ENCODE results near the gene PDHX.

Gene PDHX

GRCh38 chr11:34899633-34900016, 16.8 kb upstream of the PDHX start:
- TF ChIP-seq RAD21 (IDR thresholded peaks at IDR 0.05; ENCODE audit: low read depth) (no peak), TEAD4 (IDR thresholded peaks at IDR 0.05) (no peak), NFIC (IDR thresholded peaks at IDR 0.05) (no peak), TAF1 (IDR thresholded peaks at IDR 0.05; ENCODE audit: low read depth) (no peak), YY1 (IDR thresholded peaks at IDR 0.05; ENCODE audit: low read depth) (no peak), ZBTB7A (IDR thresholded peaks at IDR 0.05; ENCODE audit: low read depth) (no peak), REST (IDR thresholded peaks at IDR 0.05; ENCODE audit: low read depth) (no peak), FOXM1 (IDR thresholded peaks at IDR 0.05; ENCODE audit: borderline replicate concordance, low read depth) (no peak), CEBPB (IDR thresholded peaks at IDR 0.05) (no peak), EP300 (IDR thresholded peaks at IDR 0.05; ENCODE audit: borderline replicate concordance) (no peak), CREB1 (IDR thresholded peaks at IDR 0.05; ENCODE audit: low read depth) (no peak), USF1 (IDR thresholded peaks at IDR 0.05) (no peak), EGR1 (IDR thresholded peaks at IDR 0.05) (no peak), MAX (IDR thresholded peaks at IDR 0.05) (no peak), TCF12 (IDR thresholded peaks at IDR 0.05; ENCODE audit: low read depth) (no peak)

- TF ChIP-seq TEAD4 (IDR thresholded peaks at IDR 0.05) (no peak), YY1 (IDR thresholded peaks at IDR 0.05; ENCODE audit: low read depth) (no peak), TAF1 (IDR thresholded peaks at IDR 0.05; ENCODE audit: low read depth) (no peak), FOXM1 (IDR thresholded peaks at IDR 0.05; ENCODE audit: borderline replicate concordance, low read depth) (no peak), USF1 (IDR thresholded peaks at IDR 0.05) (no peak), CREB1 (IDR thresholded peaks at IDR 0.05; ENCODE audit: low read depth) (no peak), EGR1 (IDR thresholded peaks at IDR 0.05) (no peak), EP300 (IDR thresholded peaks at IDR 0.05; ENCODE audit: borderline replicate concordance) (no peak), TCF12 (IDR thresholded peaks at IDR 0.05; ENCODE audit: low read depth) (no peak), CEBPB (IDR thresholded peaks at IDR 0.05) (no peak), ZBTB7A (IDR thresholded peaks at IDR 0.05; ENCODE audit: low read depth) (no peak), NFIC (IDR thresholded peaks at IDR 0.05) (no peak), REST (IDR thresholded peaks at IDR 0.05; ENCODE audit: low read depth) (no peak), RAD21 (IDR thresholded peaks at IDR 0.05; ENCODE audit: low read depth) (no peak), MAX (IDR thresholded peaks at IDR 0.05) (no peak)
These were observed 11.9 kb upstream of the PDHX start for GRCh38 chr11:34904421-34904955.

- TF ChIP-seq TEAD4 (IDR thresholded peaks at IDR 0.05) (no peak), REST (IDR thresholded peaks at IDR 0.05; ENCODE audit: low read depth) (no peak), YY1 (IDR thresholded peaks at IDR 0.05; ENCODE audit: low read depth) (no peak)
These were observed 10.8 kb upstream of the PDHX start for GRCh38 chr11:34905666-34906065.

GRCh38 chr11:34907934-34908593, 8.4 kb upstream of the PDHX start:
- no peak for TF ChIP-seq EP300 (IDR thresholded peaks at IDR 0.05; ENCODE audit: borderline replicate concordance)
- TF ChIP-seq CEBPB (IDR thresholded peaks at IDR 0.05): no peak
- TF ChIP-seq REST (IDR thresholded peaks at IDR 0.05; ENCODE audit: low read depth): no peak
- TF ChIP-seq NFIC (IDR thresholded peaks at IDR 0.05): no peak
- no peak for TF ChIP-seq ZBTB7A (IDR thresholded peaks at IDR 0.05; ENCODE audit: low read depth)
- no peak for TF ChIP-seq RAD21 (IDR thresholded peaks at IDR 0.05; ENCODE audit: low read depth)
- TF ChIP-seq FOXM1 (IDR thresholded peaks at IDR 0.05; ENCODE audit: borderline replicate concordance, low read depth): no peak
- TF ChIP-seq YY1 (IDR thresholded peaks at IDR 0.05; ENCODE audit: low read depth): no peak
- TF ChIP-seq TAF1 (IDR thresholded peaks at IDR 0.05; ENCODE audit: low read depth): no peak
- TF ChIP-seq TEAD4 (IDR thresholded peaks at IDR 0.05): no peak
- TF ChIP-seq MAX (IDR thresholded peaks at IDR 0.05): no peak

Data from Ishikawa (cell line).